Measurements from ENCODE around the gene FAM131A. TPM values are rescaled to one million over a fixed set of nuclear protein-coding genes. Genes with fewer than 3 reads are reported as not detected.

Gene FAM131A
- total RNA-seq, 1 experiment from 2014 or later = 23.0 TPM

GRCh38 chr3:184315871-184316661 is 21.3 kb upstream of the FAM131A start:
- Mint-ChIP-seq H3K4me3 (peak overlapping the region; percentile 72), H3K27me3 (ENCODE audit: low read depth) (no peaks in the 10 kb centered on the region), H3K27ac (peak overlapping the region; percentile 74), H3K36me3 (peaks cover 28% of the 10 kb centered on the region), H3K4me1 (peaks cover 24% of the 10 kb centered on the region), H3K9me3 (no peaks in the 10 kb centered on the region)
- no peak for ATAC-seq
- DNase-seq (ENCODE audit: low spot score) = no peak
- ChIA-PET CTCF (interaction anchor here (1.4 kb wide), 1 partner anchor 140 kb away, joined by 3 read pairs; no protein-coding TSS in a partner anchor), POLR2A (interaction anchor here (1.1 kb wide), 1 partner anchor 88 kb away, joined by 3 read pairs; no protein-coding TSS in a partner anchor)
- TF ChIP-seq HMGA2 (CRISPR knock-in tag; IDR thresholded peaks at IDR 0.05) = no peak

GRCh38 chr3:184316792-184317191 is 20.6 kb upstream of the FAM131A start:
- Mint-ChIP-seq H3K27me3 (ENCODE audit: low read depth) (no peaks in the 10 kb centered on the region), H3K4me3 (peak overlapping the region; percentile 72), H3K4me1 (peaks cover 24% of the 10 kb centered on the region), H3K36me3 (peaks cover 35% of the 10 kb centered on the region), H3K27ac (peak overlapping the region; percentile 74), H3K9me3 (no peaks in the 10 kb centered on the region)
- ATAC-seq (no peak), DNase-seq (ENCODE audit: low spot score) (no peak)
- ChIA-PET CTCF (no interaction called here), POLR2A (interaction anchor here (1.1 kb wide), 1 partner anchor 88 kb away, joined by 3 read pairs; no protein-coding TSS in a partner anchor)
- TF ChIP-seq CBFB (CRISPR knock-in tag; IDR thresholded peaks at IDR 0.05; ENCODE audit: low read depth) (no peak), PRRX2 (CRISPR knock-in tag; IDR thresholded peaks at IDR 0.05) (no peak), AR (CRISPR knock-in tag; IDR thresholded peaks at IDR 0.05) (no peak), ZNF232 (CRISPR knock-in tag; IDR thresholded peaks at IDR 0.05) (no peak), ZNF121 (CRISPR knock-in tag; IDR thresholded peaks at IDR 0.05) (no peak), ATF1 (CRISPR knock-in tag; IDR thresholded peaks at IDR 0.05) (no peak), ZNF532 (CRISPR knock-in tag; IDR thresholded peaks at IDR 0.05; ENCODE audit: borderline replicate concordance) (no peak), TP53 (CRISPR knock-in tag; IDR thresholded peaks at IDR 0.05) (no peak), ZNF423 (CRISPR knock-in tag; IDR thresholded peaks at IDR 0.05) (no peak), FOXP1 (CRISPR knock-in tag; IDR thresholded peaks at IDR 0.05; ENCODE audit: borderline replicate concordance) (no peak)

- POLR2A ChIA-PET = no interaction called here
- TF ChIP-seq E2F5 (CRISPR knock-in tag; IDR thresholded peaks at IDR 0.05) (no peak), FOXK1 (CRISPR knock-in tag; IDR thresholded peaks at IDR 0.05) (no peak), FOXJ3 (CRISPR knock-in tag; IDR thresholded peaks at IDR 0.05; ENCODE audit: borderline replicate concordance) (no peak), MXD4 (CRISPR knock-in tag; IDR thresholded peaks at IDR 0.05; ENCODE audit: borderline replicate concordance) (no peak), ZBTB43 (CRISPR knock-in tag; IDR thresholded peaks at IDR 0.05) (no peak), NFATC4 (CRISPR knock-in tag; IDR thresholded peaks at IDR 0.05) (no peak), RORB (CRISPR knock-in tag; IDR thresholded peaks at IDR 0.05) (no peak), STAT6 (CRISPR knock-in tag; conservative IDR thresholded peaks at IDR 0.05; ENCODE audit: low read depth) (no peak), ZMAT4 (CRISPR knock-in tag; IDR thresholded peaks at IDR 0.05) (no peak)
Measured at GRCh38 chr3:184317201-184317600, 20.2 kb upstream of the FAM131A start.

More at GRCh38 chr3:184317201-184317600, 20.2 kb upstream of the FAM131A start:
- H3K4me3 Mint-ChIP-seq = peak overlapping the region; percentile 12; the same call in 1 of the 2 replicates
- H3K27me3 Mint-ChIP-seq (ENCODE audit: low read depth) = no peaks in the 10 kb centered on the region
- no peak for ATAC-seq
- peak overlapping the region; percentile 69; the same call in 1 of the 2 replicates for H3K27ac Mint-ChIP-seq
- CTCF ChIA-PET = no interaction called here
- H3K4me1 Mint-ChIP-seq = peaks cover 24% of the 10 kb centered on the region
- H3K9me3 Mint-ChIP-seq = no peaks in the 10 kb centered on the region
- DNase-seq (ENCODE audit: low spot score) = no peak
- H3K36me3 Mint-ChIP-seq = peaks cover 39% of the 10 kb centered on the region

All from WTC11 (cell line).